Activated naive CD4-positive, alpha-beta T cell treated with anti-CD3 and anti-CD28 coated beads, Interleukin-2, amount 50 U/mL, for 24 hours (primary cell): ENCODE measurements around the gene LRRC74B.

Experiments
- H3K27ac Mint-ChIP-seq: one replicate; pipeline ENCODE4 v1.8.0; 2021; ENCODE audit warnings: mild to moderate bottlenecking, mixed read lengths
- H3K27me3 Mint-ChIP-seq: one replicate; pipeline ENCODE4 v1.8.0; 2021; ENCODE audit warnings: mixed read lengths
- H3K36me3 Mint-ChIP-seq: one replicate; pipeline ENCODE4 v1.8.0; 2021; ENCODE audit warnings: mixed read lengths
- H3K4me1 Mint-ChIP-seq: one replicate; pipeline ENCODE4 v1.8.0; 2021; ENCODE audit warnings: mixed read lengths
- H3K4me3 Mint-ChIP-seq: one replicate; pipeline ENCODE4 v1.8.0; 2021; ENCODE audit warnings: mild to moderate bottlenecking, mixed read lengths
- H3K9me3 Mint-ChIP-seq: one replicate; pipeline ENCODE4 v1.8.0; 2021; ENCODE audit warnings: mixed read lengths

LRRC74B gene

DNA sequence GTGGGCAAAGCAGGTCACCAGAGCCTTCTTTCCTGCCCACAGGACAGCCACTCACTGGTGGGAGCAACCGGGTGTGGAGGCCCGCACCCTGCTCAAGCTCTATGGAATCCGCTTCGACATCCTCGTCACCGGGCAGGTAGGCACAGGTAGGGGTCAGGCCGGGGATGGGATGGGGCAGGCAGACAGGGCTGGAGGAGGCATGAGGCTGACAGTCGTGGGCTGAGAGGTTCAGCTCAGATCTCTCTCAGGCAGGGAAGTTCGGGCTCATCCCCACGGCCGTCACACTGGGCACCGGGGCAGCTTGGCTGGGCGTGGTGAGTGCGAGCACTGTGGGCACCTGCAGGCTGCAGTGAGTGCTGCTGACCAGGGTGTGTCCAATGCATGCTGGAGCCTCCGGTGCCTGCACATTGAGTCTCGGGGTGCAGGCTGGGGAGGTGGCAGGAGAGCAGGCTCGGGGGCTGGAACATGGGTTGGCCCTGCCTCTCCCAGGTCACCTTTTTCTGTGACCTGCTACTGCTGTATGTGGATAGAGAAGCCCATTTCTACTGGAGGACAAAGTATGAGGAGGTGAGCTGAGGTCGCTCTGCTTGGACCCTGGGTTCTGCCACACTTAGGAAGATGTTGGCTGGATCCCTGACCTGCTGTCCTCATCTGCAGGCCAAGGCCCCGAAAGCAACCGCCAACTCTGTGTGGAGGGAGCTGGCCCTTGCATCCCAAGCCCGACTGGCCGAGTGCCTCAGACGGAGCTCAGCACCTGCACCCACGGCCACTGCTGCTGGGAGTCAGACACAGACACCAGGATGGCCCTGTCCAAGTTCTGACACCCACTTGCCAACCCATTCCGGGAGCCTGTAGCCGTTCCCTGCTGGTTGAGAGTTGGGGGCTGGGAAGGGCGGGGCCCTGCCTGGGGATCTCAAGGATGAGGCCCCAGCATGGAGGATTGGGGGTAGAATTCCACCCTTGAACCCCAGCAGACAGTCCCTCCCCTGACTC, 19.7 kb upstream of the LRRC74B start:
- no peaks in the 10 kb centered on the region for H3K36me3 Mint-ChIP-seq
- no peak overlapping the region for H3K4me3 Mint-ChIP-seq
- no peaks in the 10 kb centered on the region for H3K9me3 Mint-ChIP-seq
- H3K4me1 Mint-ChIP-seq, result peaks cover 8% of the 10 kb centered on the region
- H3K27me3 Mint-ChIP-seq, result peaks cover 8% of the 10 kb centered on the region
- no peak overlapping the region for H3K27ac Mint-ChIP-seq

DNA sequence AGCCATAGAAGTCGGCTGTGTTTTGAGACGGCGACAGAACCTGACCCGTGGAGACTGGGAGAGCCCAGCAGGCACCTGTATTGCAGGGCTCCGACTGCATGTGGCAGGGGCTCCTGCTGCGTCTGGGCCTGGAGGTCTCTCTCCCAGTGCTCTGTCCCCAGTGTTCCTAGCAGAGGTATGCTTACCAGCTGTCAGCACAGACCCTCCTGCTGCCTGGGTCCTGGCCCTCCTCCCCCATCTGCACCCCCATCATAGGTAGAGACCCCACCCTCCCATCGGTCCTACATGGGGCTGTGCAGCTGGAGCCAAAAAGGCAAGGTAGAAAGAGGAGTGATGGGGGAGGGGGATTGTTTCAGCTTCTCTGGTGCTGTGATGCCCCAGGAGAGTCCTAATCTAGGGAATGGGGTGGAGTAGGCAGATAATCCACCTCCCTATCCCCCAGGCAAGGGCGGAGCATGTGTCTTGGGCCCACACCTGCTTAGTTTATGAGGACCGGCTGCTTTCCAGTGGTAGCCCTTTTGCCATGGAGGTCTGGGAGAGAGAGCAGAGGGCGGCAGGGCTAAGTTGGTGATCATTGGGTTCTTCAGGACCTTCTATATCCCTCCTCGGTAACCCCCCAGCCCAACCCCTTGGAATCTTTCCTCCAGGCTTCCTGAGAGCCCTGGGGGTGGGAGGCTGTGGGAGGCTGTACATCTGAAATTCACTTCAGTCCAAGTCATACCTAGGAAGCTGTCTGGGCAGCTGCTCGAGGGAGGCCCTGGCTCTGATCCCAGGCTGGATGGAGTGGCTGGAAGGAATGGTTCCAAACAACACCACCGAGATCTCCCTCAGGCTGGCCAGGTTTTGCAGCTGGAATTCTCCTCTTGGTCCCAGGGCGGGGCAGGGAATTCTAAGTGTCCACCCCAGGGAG, 18.7 kb upstream of the LRRC74B start:
- H3K9me3 Mint-ChIP-seq, result no peaks in the 10 kb centered on the region
- no peak overlapping the region for H3K27ac Mint-ChIP-seq
- H3K27me3 Mint-ChIP-seq, result peaks cover 12% of the 10 kb centered on the region
- H3K36me3 Mint-ChIP-seq, result no peaks in the 10 kb centered on the region
- H3K4me3 Mint-ChIP-seq, result no peak overlapping the region
- peaks cover 8% of the 10 kb centered on the region for H3K4me1 Mint-ChIP-seq

DNA sequence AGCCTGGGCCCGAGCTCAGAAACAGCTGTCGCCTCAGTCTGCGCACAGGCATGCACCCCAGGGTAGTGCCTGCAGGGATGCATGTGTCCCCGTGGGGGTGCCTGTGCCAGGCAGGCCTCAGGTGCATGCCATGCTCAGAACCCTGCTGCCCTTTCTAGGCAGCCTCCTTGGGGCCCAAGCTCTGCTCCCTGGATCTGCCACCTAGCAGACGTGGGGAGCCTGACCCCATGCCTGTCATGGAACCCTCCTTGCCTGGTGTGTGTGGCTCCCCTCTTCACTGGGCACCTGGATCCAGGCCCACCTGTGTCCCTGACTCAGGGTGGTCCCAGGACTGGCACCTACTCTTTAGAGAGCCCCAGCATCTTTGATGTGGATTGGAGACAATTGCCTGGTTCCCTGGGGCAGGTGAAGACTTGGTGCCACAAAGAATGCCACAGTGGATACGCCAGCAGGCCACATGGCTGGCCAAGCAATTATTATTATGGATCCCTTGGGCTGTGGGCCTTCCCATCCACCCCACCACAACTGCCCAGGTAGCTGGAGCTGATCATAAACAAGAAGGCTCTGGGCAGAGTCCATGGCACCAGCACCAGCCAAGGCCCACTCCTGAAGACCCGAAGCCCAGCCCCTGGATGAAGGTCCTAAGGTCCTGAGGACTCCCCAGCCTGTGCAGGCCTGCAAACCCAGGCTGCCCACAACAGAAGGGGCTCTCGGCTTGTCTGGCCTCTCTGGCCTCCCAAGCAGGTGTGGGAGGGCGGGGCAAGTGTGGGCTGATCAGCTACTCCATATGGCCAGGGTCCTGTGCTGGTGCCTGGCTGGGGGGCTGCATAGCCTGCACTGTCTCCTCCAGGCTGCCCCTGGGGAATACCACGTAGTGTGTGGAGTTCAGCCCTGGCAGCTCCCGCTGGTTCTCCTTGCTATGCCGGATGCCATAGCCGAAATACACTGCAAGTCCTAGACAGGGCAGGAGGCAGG, 17.2 kb upstream of the LRRC74B start:
- Mint-ChIP-seq H3K4me3 (no peak overlapping the region), H3K9me3 (no peaks in the 10 kb centered on the region), H3K4me1 (peaks cover 8% of the 10 kb centered on the region), H3K27ac (no peak overlapping the region), H3K27me3 (peaks cover 17% of the 10 kb centered on the region), H3K36me3 (no peaks in the 10 kb centered on the region)

DNA sequence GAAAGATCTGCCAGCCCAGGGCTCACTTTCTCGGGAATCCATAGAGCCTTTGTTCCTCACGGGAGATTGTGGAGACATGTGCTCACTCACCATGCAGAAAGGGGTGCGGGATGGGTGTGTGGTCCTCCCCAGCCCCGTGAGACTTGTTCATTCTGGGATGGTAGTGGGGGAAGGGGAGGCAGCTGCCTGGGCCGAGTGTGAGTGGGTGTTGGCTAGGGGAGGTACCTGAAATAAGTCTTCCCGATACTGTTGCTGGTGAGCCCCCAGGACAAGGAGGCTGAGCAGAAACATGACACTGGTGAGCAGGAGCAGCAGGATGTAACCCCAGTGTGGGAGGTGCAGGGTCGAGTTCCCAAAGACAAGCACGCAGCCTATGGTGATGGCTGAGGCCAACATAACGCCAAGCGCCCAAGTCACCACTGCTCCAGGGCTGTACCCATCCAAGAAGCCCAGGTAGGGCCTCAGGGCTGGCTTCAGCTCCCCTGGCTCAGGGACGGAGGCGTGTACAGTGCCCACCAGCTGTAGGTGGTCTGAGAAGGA, 16.2 kb upstream of the LRRC74B start:
- H3K27ac Mint-ChIP-seq, result no peak overlapping the region
- H3K9me3 Mint-ChIP-seq, result no peaks in the 10 kb centered on the region
- no peak overlapping the region for H3K4me3 Mint-ChIP-seq
- peaks cover 17% of the 10 kb centered on the region for H3K27me3 Mint-ChIP-seq
- H3K4me1 Mint-ChIP-seq, result peaks cover 8% of the 10 kb centered on the region
- H3K36me3 Mint-ChIP-seq, result no peaks in the 10 kb centered on the region

DNA sequence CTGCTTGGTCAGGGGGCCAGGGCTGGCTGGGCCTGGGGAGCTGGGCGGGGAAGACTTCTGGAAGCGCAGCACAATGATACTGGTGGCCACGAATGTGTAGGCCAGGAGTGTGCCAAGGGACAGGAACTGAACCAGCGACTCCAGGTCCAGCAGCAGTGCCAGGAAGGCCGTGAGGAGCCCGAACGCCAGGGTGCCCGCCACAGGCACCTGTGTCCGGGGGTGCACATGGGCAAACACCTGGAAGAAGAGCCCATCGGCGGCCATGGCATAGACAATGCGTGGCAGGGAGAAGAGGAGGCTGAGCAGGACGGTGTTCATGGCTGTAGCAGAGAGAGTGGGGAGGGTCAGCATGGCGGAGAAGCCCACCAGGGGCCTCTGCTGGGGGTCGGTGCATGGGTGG, 15.7 kb upstream of the LRRC74B start:
- H3K4me3 Mint-ChIP-seq, result no peak overlapping the region
- no peak overlapping the region for H3K27ac Mint-ChIP-seq
- no peaks in the 10 kb centered on the region for H3K36me3 Mint-ChIP-seq
- no peaks in the 10 kb centered on the region for H3K9me3 Mint-ChIP-seq
- H3K4me1 Mint-ChIP-seq, result peaks cover 7% of the 10 kb centered on the region
- H3K27me3 Mint-ChIP-seq, result peaks cover 17% of the 10 kb centered on the region

DNA sequence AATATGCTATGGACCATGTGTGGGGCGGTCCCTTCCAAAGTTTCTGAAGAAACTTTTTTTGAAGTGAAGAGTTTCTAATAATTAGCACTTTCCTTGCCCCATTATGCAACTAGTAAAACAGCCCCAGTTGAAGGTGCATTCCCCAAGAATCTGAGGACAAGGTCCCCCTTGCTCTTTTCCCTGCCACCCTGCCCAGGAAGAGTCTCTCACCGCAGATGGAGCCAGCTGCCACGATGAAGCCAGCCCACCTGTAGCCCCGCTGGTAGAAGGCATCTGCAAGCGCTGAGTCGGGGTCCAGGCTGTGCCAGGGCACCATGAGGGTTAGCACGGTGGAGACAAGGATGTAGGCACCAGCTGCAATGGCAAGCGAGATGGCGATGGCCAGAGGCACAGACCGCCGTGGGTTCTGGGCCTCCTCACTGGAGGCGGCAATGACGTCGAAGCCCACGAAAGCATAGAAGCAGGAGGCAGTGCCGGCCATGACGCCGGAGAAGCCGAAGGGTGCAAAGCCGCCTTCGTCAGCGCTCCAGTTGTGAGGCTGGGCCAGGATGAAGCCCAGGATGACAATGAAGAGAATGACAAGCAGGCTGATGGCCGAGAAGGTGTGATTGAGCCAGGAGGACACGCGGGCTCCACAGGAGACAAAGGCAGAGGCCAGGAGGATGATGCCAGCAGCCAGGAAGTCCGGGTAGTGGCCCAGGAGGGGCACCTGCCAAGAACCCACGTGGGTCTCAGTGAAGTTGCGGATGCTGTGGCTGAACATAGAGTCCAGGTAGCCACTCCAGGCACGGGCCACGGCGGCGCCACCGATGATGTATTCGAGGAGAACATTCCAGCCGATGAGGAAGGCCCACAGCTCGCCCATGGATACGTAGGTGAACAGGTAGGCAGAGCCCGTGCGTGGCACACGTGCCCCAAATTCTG, 14.9 kb upstream of the LRRC74B start:
- Mint-ChIP-seq H3K4me1 (no peaks in the 10 kb centered on the region), H3K36me3 (no peaks in the 10 kb centered on the region), H3K27me3 (peaks cover 17% of the 10 kb centered on the region), H3K9me3 (no peaks in the 10 kb centered on the region), H3K4me3 (peak overlapping the region; percentile 15), H3K27ac (no peak overlapping the region)

DNA sequence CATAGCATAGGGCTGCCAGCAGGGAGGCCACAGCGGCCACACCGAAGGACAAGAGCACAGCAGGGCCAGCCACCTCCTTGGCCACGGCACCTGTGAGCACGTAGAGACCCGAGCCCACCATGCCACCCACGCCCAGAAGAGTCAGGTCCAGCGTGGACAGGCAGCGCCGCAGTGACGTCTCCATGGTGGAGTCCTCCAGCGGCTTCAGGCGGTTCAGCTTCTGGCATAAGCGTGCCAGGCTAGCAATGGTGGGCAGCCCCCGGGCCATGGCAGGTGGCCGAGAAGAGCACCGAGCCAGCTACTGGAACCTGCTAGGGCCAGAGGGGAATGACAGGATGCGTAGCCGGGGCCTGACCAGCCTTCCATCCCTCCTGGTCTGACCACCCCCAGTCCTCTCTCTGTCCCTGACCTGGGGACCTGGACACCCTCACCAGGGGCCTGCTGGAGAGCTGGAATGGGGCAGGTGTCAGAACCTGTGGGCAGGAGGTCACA, 14.2 kb upstream of the LRRC74B start:
- H3K27ac Mint-ChIP-seq, result no peak overlapping the region
- no peaks in the 10 kb centered on the region for H3K36me3 Mint-ChIP-seq
- peak overlapping the region; percentile 15 for H3K4me3 Mint-ChIP-seq
- H3K9me3 Mint-ChIP-seq, result no peaks in the 10 kb centered on the region
- H3K4me1 Mint-ChIP-seq, result no peaks in the 10 kb centered on the region
- H3K27me3 Mint-ChIP-seq, result peaks cover 17% of the 10 kb centered on the region

DNA sequence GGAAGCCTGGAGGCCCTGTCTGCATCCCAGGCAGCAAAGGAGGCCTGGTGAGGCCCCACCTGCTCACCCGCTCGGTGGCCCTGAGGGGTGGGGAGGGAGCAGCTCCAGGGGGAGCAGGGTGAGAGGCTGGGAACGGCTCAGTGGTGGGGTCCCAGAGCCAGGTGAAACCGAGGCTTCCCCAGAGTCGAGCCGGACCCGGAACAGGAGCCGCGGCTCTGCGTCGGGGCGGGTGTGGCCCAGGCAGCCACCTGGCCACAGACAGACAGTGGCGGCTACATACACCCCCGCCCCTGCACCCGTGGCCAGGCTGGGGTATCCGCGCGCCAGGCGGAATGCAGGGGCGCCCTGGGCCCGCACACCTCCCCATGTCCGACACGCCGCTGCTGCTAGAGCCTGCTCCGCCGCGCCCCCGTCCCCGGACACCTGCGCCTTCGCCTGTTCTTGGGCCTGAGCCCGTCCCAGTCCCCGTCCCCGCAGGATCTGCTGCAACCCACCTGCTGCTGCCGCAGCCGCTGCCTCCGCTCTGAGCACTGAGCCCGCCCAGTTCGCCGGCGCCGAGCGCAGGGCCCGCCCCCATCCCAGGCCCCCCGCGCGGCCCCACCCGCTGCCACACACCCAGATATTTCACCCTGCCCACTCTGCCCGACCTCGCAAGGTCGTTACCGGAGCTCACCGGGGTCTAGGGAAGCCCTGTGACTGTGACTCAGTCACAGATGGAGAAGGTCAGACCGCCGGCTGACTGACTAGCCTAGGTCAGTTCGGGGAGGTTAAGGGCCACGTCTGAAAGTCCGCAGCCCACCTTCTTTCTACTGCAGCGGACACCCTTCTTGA, 13.5 kb upstream of the LRRC74B start, which contains the start of gene SLC7A4:
SLC7A4 (minus strand) TSS at position 525 of the 831 bp plus-strand sequence. CDS start 749 bp downstream, outside the sequence.
- Mint-ChIP-seq H3K4me3 (peak within 1 kb of the TSS; percentile 15), H3K36me3 (no peaks in the 10 kb centered on the region), H3K9me3 (no peaks in the 10 kb centered on the region), H3K4me1 (no peaks in the 10 kb centered on the region), H3K27ac (no peak within 1 kb of the TSS), H3K27me3 (peaks cover 17% of the 10 kb centered on the region)

DNA sequence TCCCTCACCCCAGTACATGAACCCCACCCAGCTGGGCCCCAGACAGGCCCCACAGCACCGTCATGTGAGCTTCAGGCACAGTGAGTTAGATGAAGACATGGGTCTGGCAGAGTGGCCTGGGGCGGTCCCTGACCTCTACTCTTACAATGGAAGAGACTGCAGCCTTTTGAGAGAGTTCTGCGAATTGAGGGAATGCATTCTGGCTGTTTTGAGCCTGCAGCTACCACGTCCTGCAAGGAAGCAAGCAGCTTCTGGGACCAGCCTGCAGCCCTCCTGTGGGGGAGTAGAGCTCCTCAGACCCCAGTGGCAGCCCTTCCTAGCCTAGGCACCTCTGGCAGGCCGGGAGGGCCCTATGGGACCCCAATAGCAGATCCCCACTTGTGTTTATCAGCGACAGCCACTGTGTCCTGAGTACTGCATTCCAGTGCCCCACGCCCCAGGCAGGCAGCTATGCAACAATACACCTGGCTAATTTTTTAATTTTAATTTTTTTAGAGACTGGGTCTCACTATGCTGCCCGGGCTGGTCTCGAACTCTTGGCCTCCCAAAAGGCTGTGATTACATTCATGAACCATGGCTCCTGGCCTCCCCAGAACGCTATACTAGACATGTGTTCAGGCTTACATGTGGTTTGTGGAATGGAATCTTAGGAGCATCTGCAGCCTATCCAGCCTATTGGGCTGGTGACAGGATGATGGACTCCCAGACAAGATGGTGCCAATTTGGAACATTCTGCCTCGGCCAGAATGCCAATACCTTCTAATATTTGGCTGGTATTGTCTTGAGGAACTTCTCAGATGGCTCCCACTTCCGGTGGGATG, 12.7 kb upstream of the LRRC74B start:
- Mint-ChIP-seq H3K27ac (no peak overlapping the region), H3K27me3 (peaks cover 17% of the 10 kb centered on the region), H3K4me1 (no peaks in the 10 kb centered on the region), H3K36me3 (no peaks in the 10 kb centered on the region), H3K9me3 (no peaks in the 10 kb centered on the region), H3K4me3 (peak overlapping the region; percentile 11)

DNA sequence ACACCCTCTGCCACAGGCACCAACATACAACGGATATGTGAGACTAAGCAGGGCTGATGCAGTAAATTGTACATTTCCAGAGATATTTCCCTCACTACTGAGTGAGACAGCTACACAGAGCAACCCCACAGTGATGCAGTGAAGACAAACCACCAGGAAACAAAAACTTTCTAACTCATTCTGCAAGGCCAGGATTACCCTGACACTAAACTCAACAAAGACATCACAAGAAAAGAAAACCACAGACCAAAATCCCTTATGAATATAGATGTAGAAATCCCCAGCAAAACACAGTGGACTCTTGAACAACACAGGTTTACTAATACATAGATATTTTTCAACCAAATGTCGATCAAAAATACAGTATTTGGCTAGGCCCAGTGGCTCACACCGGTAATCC, 11.9 kb upstream of the LRRC74B start:
- H3K27ac Mint-ChIP-seq, result no peak overlapping the region
- H3K36me3 Mint-ChIP-seq, result no peaks in the 10 kb centered on the region
- no peaks in the 10 kb centered on the region for H3K9me3 Mint-ChIP-seq
- peaks cover 17% of the 10 kb centered on the region for H3K27me3 Mint-ChIP-seq
- H3K4me1 Mint-ChIP-seq, result no peaks in the 10 kb centered on the region
- H3K4me3 Mint-ChIP-seq, result no peak overlapping the region

DNA sequence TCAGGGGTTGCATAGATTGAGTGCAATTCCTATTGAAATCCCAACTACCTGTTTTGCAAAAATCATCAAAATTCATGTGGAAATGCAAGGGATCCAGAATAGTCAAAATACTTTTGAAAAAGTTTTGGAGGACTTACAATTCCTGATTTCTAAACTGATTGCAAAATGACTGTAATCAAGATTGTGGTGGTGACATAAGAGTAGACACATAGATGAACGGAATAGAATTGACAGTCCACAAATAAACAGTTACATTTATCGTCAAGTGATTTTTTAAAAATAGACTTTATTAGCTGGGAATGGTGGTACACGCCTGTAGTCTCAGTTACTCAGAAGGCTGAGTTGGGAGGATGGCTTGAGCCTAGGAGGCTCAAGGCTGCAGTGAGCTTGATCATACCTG, 10.8 kb upstream of the LRRC74B start:
- Mint-ChIP-seq H3K27me3 (peaks cover 20% of the 10 kb centered on the region), H3K4me1 (no peaks in the 10 kb centered on the region), H3K4me3 (no peak overlapping the region), H3K9me3 (no peaks in the 10 kb centered on the region), H3K36me3 (no peaks in the 10 kb centered on the region), H3K27ac (no peak overlapping the region)

DNA sequence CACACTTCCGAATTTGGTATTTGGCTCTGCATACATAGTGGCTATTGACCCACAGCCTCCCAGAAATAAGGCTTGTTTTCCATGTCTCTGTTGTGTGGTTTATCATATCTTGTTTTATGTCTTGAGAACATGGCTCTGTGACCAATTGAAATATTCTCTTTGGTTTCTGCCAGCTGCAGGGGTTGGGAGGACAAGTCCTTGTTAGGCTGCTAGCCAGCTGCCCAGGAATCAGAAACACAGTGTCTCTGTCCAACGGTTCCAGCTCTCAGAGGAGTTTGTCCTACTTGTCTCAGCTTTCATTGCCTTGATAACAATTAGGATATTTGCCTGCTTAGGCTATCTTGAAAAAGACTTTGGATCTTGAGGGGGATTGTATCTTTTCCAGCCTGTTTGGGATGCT, 7.3 kb upstream of the LRRC74B start:
- no peak overlapping the region for H3K4me3 Mint-ChIP-seq
- H3K27ac Mint-ChIP-seq, result no peak overlapping the region
- H3K36me3 Mint-ChIP-seq, result no peaks in the 10 kb centered on the region
- H3K9me3 Mint-ChIP-seq, result no peaks in the 10 kb centered on the region
- H3K4me1 Mint-ChIP-seq, result peaks cover 7% of the 10 kb centered on the region
- H3K27me3 Mint-ChIP-seq, result peaks cover 6% of the 10 kb centered on the region
